NB4 (cell line): ENCODE data around the gene NUP98.

ENCODE experiments used
- CTCF ChIP-seq: IDR thresholded peaks from one replicate; pipeline ENCODE4 v1.5.1; 2012; ENCODE audit warnings: low read depth, low read length
- MAX ChIP-seq: IDR thresholded peaks from 2 replicates; pipeline ENCODE4 v1.6.1; 2011; ENCODE audit warnings: low read depth, low read length
- MYC ChIP-seq: IDR thresholded peaks from 2 replicates; pipeline ENCODE4 v1.6.1; 2011; ENCODE audit warnings: low read depth, low read length
- POLR2A ChIP-seq: IDR thresholded peaks from 2 replicates; pipeline ENCODE4 v1.6.1; 2011; ENCODE audit warnings: mild to moderate bottlenecking; ENCODE audit not compliant: insufficient read length; ENCODE audit errors: extremely low read depth

- no peak for TF ChIP-seq CTCF
- TF ChIP-seq MYC, result no peak
- no peak for TF ChIP-seq POLR2A
- TF ChIP-seq MAX, result no peak
Observed at GRCh38 chr11:3674189-3674588, 123.2 kb downstream of the NUP98 start.
